MCF 10A (cell line): ENCODE measurements around the gene MBOAT2. TPM values are rescaled to one million over a fixed set of nuclear protein-coding genes. Genes with fewer than 3 reads are reported as not detected.

ENCODE experiments used
- BruUV-seq: library from RNA; stranded (reverse); fragments of 400-500 nt; replicated peaks from 2 replicates; lab custom pipeline; 2021; lab: Mats Ljungman, UMichigan
- CTCF ChIA-PET: fragments of 300-600 bp; sonication (Branson Sonifier 250); formaldehyde crosslinking; extraction: SDS; loops from one replicate; lab custom pipeline; 2021; ENCODE audit warnings: antibody characterized with exemption, inconsistent platforms; lab: Yijun Ruan, JAX
- POLR2A ChIA-PET: fragments of 300-600, 350-650 bp; sonication (Branson Sonifier 250); formaldehyde crosslinking; extraction: SDS; loops from one replicate; lab custom pipeline; 2020; ENCODE audit warnings: antibody characterized with exemption, inconsistent platforms; lab: Yijun Ruan, JAX
- DNase-seq: peaks from one replicate; pipeline ENCODE4 v3.0.0-alpha.2; 2018; ENCODE audit not compliant: unreplicated experiment
- H3K27ac Mint-ChIP-seq: one replicate; pipeline ENCODE4 v1.8.0; 2022; ENCODE audit warnings: mild to moderate bottlenecking, low read depth, mixed read lengths; ENCODE audit not compliant: unreplicated experiment
- H3K27me3 Mint-ChIP-seq: one replicate; pipeline ENCODE4 v1.8.0; 2022; ENCODE audit warnings: mixed read lengths; ENCODE audit not compliant: insufficient read depth, unreplicated experiment
- H3K36me3 Mint-ChIP-seq: one replicate; pipeline ENCODE4 v1.8.0; 2022; ENCODE audit warnings: mild to moderate bottlenecking, moderate library complexity, mixed read lengths; ENCODE audit not compliant: insufficient read depth, unreplicated experiment
- H3K4me1 Mint-ChIP-seq: one replicate; pipeline ENCODE4 v1.8.0; 2022; ENCODE audit warnings: mixed read lengths; ENCODE audit not compliant: insufficient read depth, unreplicated experiment
- H3K4me3 Mint-ChIP-seq: one replicate; pipeline ENCODE4 v1.8.0; 2022; ENCODE audit warnings: mild to moderate bottlenecking, moderate library complexity, mixed read lengths; ENCODE audit not compliant: unreplicated experiment
- H3K9me3 Mint-ChIP-seq: one replicate; pipeline ENCODE4 v1.8.0; 2022; ENCODE audit warnings: mixed read lengths; ENCODE audit not compliant: unreplicated experiment
- intact Hi-C: fragments of 100-400 bp; cut with micrococcal nuclease; formaldehyde crosslinking; loops from 2 replicates; pipeline ENCODE4 v1.14.1; 2022
- total RNA-seq: library from RNA; stranded (reverse); gene quantifications from 2 replicates; pipeline ENCODE4 v1.2.3, GENCODE V29; 2022
- TF ChIP-seq, protein P1 (sequence below): fragments of 200-600 bp; IDR thresholded peaks from one replicate; pipeline ENCODE4 v1.8.0; 2022; ENCODE audit warnings: antibody characterized with exemption, mild to moderate bottlenecking; ENCODE audit not compliant: unreplicated experiment

Gene MBOAT2
- total RNA-seq, 1 experiment from 2014 or later = 34.7 TPM

DNA sequence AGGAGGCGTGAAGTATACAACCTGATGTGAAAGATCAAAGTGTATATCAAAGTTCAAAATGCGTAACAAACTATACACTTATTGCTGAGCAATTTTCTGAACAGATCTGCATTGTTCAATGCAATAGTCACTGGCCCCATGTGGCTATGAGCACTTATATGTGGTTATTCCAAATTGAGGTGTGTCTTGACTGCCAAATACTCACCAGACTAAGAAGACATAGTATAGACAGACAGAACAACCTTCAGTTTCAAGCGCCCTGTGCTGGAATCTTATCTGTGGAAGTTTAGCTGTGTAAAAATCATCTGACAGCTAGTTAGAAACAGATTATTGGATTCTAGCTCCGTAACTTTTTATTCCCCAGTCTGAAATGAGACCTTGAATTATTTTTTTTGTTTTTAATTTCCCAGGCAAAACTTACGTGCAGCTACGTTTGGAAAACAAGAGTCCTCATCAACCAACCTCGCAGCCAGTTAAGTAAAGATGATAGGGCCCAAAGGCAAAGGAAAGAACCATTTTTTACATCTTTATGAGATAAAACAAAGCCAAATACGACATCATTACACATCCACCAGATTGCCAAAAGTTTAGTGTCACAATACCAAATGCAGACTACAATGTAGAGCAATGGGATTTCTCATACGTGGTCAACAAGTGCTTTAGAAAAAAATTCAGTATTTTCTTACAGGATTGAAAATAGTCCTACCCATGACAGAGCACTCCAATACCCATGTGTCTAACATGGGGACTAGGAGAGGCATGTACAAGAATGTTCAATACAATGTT is 37.2 kb downstream of the MBOAT2 start:
- POLR2A ChIA-PET = interaction anchor here (0.6 kb wide), 1 partner anchor 63 kb away, joined by 3 read pairs; no protein-coding TSS in a partner anchor
- Mint-ChIP-seq H3K4me3 (no peak overlapping the region), H3K27me3 (no peaks in the 10 kb centered on the region), H3K36me3 (no peaks in the 10 kb centered on the region), H3K9me3 (peaks cover 8% of the 10 kb centered on the region), H3K27ac (no peak overlapping the region), H3K4me1 (peaks cover 6% of the 10 kb centered on the region)
- intact Hi-C loops = no loop called here
- TF ChIP-seq, protein P1, sequence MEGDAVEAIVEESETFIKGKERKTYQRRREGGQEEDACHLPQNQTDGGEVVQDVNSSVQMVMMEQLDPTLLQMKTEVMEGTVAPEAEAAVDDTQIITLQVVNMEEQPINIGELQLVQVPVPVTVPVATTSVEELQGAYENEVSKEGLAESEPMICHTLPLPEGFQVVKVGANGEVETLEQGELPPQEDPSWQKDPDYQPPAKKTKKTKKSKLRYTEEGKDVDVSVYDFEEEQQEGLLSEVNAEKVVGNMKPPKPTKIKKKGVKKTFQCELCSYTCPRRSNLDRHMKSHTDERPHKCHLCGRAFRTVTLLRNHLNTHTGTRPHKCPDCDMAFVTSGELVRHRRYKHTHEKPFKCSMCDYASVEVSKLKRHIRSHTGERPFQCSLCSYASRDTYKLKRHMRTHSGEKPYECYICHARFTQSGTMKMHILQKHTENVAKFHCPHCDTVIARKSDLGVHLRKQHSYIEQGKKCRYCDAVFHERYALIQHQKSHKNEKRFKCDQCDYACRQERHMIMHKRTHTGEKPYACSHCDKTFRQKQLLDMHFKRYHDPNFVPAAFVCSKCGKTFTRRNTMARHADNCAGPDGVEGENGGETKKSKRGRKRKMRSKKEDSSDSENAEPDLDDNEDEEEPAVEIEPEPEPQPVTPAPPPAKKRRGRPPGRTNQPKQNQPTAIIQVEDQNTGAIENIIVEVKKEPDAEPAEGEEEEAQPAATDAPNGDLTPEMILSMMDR = no peak
- CTCF ChIA-PET = interaction anchor here (0.6 kb wide), 1 partner anchor 1763 kb away, joined by 3 read pairs; no protein-coding TSS in a partner anchor
- no peak for DNase-seq
- BruUV-seq = no TSS peak

DNA sequence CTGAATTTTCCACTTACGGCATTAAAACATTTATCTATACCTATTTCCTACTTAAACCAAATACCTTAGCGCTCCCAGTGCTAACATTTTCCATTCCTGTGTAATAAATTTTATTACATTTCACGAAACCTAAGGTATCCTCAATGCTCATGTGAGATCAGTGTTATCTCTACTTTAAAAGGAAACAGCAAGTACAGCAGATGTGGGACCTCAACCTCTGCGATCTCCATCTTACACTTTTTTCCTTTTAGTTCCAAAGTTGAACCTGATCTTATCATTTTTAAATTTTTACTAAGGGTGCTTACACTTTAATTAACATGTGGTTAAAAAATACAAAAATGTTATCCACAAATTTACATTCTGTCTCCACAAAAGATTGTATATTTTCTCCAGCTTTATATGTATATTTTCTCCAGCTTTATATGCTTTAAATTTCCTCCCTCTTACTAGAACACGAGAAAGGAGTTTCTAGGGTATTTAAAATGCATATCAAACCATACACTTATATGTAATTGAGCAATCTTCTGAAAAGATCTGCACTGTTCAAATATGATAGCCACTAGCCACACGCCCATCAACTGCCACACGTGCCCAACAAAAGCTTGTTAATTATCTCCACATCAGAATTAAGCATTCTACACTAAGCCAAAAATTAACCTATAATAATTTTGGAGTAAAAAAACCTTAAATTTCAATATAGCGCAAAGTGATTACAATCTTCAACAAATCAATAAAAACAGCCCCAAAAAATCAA is 38.1 kb downstream of the MBOAT2 start:
- no TSS peak for BruUV-seq
- ChIA-PET POLR2A (interaction anchor here (0.6 to 0.7 kb wide), 2 partner anchors 62 to 147 kb away, joined by 3 read pairs; no protein-coding TSS in a partner anchor), CTCF (interaction anchor here (1.2 kb wide), 1 partner anchor 19 kb away, joined by 3 read pairs; no protein-coding TSS in a partner anchor)
- no peaks in the 10 kb centered on the region for H3K27me3 Mint-ChIP-seq
- peaks cover 5% of the 10 kb centered on the region for H3K9me3 Mint-ChIP-seq
- DNase-seq = no peak
- intact Hi-C loops = no loop called here
- no peaks in the 10 kb centered on the region for H3K36me3 Mint-ChIP-seq
- H3K4me3 Mint-ChIP-seq = no peak overlapping the region
- TF ChIP-seq, protein P1 = no peak
- peaks cover 6% of the 10 kb centered on the region for H3K4me1 Mint-ChIP-seq
- H3K27ac Mint-ChIP-seq = no peak overlapping the region

DNA sequence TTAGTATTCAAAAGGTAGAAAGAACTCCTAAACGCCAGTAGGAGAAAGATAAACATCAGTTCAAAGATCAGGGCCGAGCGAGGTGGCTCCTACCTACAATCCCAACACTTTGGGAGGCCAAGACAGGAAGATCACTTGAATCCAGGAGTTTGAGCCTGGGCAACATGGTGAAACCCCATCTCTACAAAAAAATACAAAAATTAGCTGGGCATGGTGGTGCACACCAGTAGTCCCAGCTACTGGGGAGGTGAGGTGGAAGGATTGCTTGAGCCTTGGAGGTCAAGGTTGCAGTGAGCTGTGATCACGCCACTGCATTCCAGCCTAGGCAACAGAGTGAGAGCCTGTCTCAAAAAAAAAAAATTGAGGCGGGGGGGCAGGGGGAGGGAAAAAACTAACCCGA is 40.6 kb downstream of the MBOAT2 start:
- Mint-ChIP-seq H3K27ac (no peak overlapping the region), H3K4me1 (peaks cover 6% of the 10 kb centered on the region), H3K36me3 (no peaks in the 10 kb centered on the region), H3K9me3 (no peaks in the 10 kb centered on the region), H3K27me3 (no peaks in the 10 kb centered on the region), H3K4me3 (no peak overlapping the region)
- BruUV-seq = no TSS peak
- DNase-seq = no peak
- ChIA-PET POLR2A (no interaction called here), CTCF (no interaction called here)
- intact Hi-C loops = no loop called here
- TF ChIP-seq, protein P1 = no peak

DNA sequence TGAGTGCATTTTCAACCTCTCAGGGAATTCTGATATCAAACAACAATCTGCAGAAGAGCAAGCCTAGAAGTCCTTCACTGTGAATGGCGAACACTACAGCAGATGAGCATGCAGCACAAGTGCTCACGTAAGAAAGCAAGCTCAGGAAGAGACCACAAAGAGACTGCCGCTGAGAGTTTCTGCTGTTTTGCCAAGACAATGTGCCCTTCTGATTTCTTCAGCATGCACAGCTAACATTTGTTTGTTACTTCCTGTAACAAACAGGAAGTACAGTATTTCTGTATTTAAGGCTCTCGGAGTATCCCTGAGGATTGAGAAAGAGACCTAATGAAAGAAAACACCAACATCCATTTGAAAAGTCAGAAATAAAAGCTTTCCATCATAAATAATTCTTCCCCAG is 45.9 kb downstream of the MBOAT2 start:
- Mint-ChIP-seq H3K36me3 (no peaks in the 10 kb centered on the region), H3K4me1 (peaks cover 10% of the 10 kb centered on the region), H3K27ac (no peak overlapping the region), H3K27me3 (no peaks in the 10 kb centered on the region), H3K9me3 (peaks cover 10% of the 10 kb centered on the region), H3K4me3 (no peak overlapping the region)
- TF ChIP-seq, protein P1 = no peak
- DNase-seq = no peak
- intact Hi-C loops = no loop called here
- POLR2A ChIA-PET = no interaction called here
- CTCF ChIA-PET = interaction anchor here (0.6 to 1.0 kb wide), 3 partner anchors 15 to 180 kb away, joined by 3 read pairs; no protein-coding TSS in a partner anchor
- no TSS peak for BruUV-seq
